CD14-positive monocyte (primary cell): ENCODE results near the gene TSPAN18. TPM values are rescaled to one million over a fixed set of nuclear protein-coding genes. Genes with fewer than 3 reads are reported as not detected.
"Not testable (repeated sequence)": the region's sequence is repeated elsewhere in the genome, so short reads cannot be mapped to it uniquely, and the experiment has no call there.

Experiments
- DNase-seq, 3 donors: peaks; one replicate each; pipeline ENCODE4 v3.0.0-alpha.2; 2011 to 2022
- H2AFZ ChIP-seq: 2 replicates; pipeline ENCODE4 v1.6.0; 2012; ENCODE audit warnings: mild to moderate bottlenecking, low read depth, low read length, inconsistent platforms; ENCODE audit not compliant: insufficient read depth, poor library complexity, severe bottlenecking
- H3K27ac ChIP-seq, 2 donors: 1 replicate in 1 of 2; 2 replicates in 1 of 2; pipeline ENCODE4 v1.5.1; 2012 to 2013; ENCODE audit warnings: low read length in 2 of 2, control low read depth in 1 of 2, inconsistent platforms in 1 of 2, low read depth in 1 of 2, mild to moderate bottlenecking in 1 of 2
- H3K27me3 ChIP-seq, 2 donors: one replicate each; pipeline versions ENCODE4 v1.6.0 to v1.6.1; 2011 to 2013; ENCODE audit warnings: low read length in 2 of 2; ENCODE audit not compliant: control insufficient read depth in 2 of 2, insufficient read depth in 2 of 2
- H3K36me3 ChIP-seq, 2 donors: replicated peaks in 1 of 2; 1 replicate in 1 of 2; 2 replicates in 1 of 2; pipeline versions ENCODE4 v1.5.1 to v1.6.1; 2012 to 2013; ENCODE audit warnings: low read length in 2 of 2, control low read depth in 1 of 2, inconsistent platforms in 1 of 2, mild to moderate bottlenecking in 1 of 2; ENCODE audit not compliant: insufficient read depth in 2 of 2, control insufficient read depth in 1 of 2
- H3K4me1 ChIP-seq, 2 donors: 1 replicate in 1 of 2; 2 replicates in 1 of 2; pipeline versions ENCODE4 v1.5.1 to v1.6.1; 2012 to 2013; ENCODE audit warnings: low read length in 2 of 2, control low read depth in 1 of 2, inconsistent platforms in 1 of 2, mild to moderate bottlenecking in 1 of 2, moderate library complexity in 1 of 2; ENCODE audit not compliant: insufficient read depth in 2 of 2, control insufficient read depth in 1 of 2
- H3K4me2 ChIP-seq: replicated peaks from 2 replicates; pipeline ENCODE3; 2012; ENCODE audit warnings: low read length, moderate library complexity, mild to moderate bottlenecking; ENCODE audit not compliant: poor library complexity, severe bottlenecking; ENCODE audit errors: extremely low read depth
- H3K4me3 ChIP-seq, 3 experiments: fragments of 200-600 bp in 1 of 3; sonication (generic) in 1 of 3; replicated peaks in 1 of 3; 1 replicate in 2 of 3; 2 replicates in 1 of 3; pipeline ENCODE4 v1.5.1; 2011 to 2013; ENCODE audit warnings: low read length in 3 of 3, mild to moderate bottlenecking in 3 of 3, control low read depth in 2 of 3, low read depth in 2 of 3, inconsistent platforms in 1 of 3, moderate library complexity in 1 of 3
- H3K79me2 ChIP-seq: 2 replicates; pipeline ENCODE4 v1.6.0; 2012; ENCODE audit warnings: mild to moderate bottlenecking, control low read depth, inconsistent platforms, low read length, moderate library complexity; ENCODE audit not compliant: insufficient read depth
- H3K9ac ChIP-seq: 2 replicates; pipeline ENCODE4 v1.6.0; 2017; ENCODE audit warnings: low read length, mild to moderate bottlenecking; ENCODE audit not compliant: insufficient read depth, poor library complexity, severe bottlenecking
- H3K9me3 ChIP-seq, 2 donors: replicated peaks in 1 of 2; 1 replicate in 1 of 2; 2 replicates in 1 of 2; pipeline versions ENCODE4 v1.5.1 to v1.6.1; 2012 to 2013; ENCODE audit warnings: low read length in 2 of 2, control low read depth in 1 of 2; ENCODE audit not compliant: control insufficient read depth in 1 of 2, insufficient read depth in 1 of 2
- H4K20me1 ChIP-seq: 2 replicates; pipeline ENCODE4 v1.6.0; 2012; ENCODE audit warnings: mild to moderate bottlenecking, low read length, control low read depth, moderate library complexity; ENCODE audit not compliant: insufficient read depth
- H3K27ac Mint-ChIP-seq, 7 donors: one replicate each; pipeline ENCODE4 v1.8.0; 2020; ENCODE audit warnings: mild to moderate bottlenecking in 7 of 7, mixed read lengths in 7 of 7, moderate library complexity in 6 of 7, inconsistent platforms in 2 of 7
- H3K27me3 Mint-ChIP-seq, 3 donors: one replicate each; pipeline ENCODE4 v1.8.0; 2021 to 2022; ENCODE audit warnings: low read depth in 3 of 3, mild to moderate bottlenecking in 3 of 3, mixed read lengths in 3 of 3, moderate library complexity in 3 of 3, inconsistent platforms in 1 of 3
- H3K36me3 Mint-ChIP-seq, 2 donors: one replicate each; pipeline ENCODE4 v1.8.0; 2020; ENCODE audit warnings: mixed read lengths in 2 of 2, inconsistent platforms in 1 of 2, mild to moderate bottlenecking in 1 of 2
- H3K4me1 Mint-ChIP-seq: one replicate; pipeline ENCODE4 v1.8.0; 2020; ENCODE audit warnings: mild to moderate bottlenecking, mixed read lengths
- H3K4me3 Mint-ChIP-seq, 2 donors: one replicate each; pipeline ENCODE4 v1.8.0; 2020; ENCODE audit warnings: mild to moderate bottlenecking in 2 of 2, mixed read lengths in 2 of 2, moderate library complexity in 1 of 2
- H3K9me3 Mint-ChIP-seq, 7 donors: one replicate each; pipeline ENCODE4 v1.8.0; 2020 to 2022; ENCODE audit warnings: mixed read lengths in 7 of 7, mild to moderate bottlenecking in 6 of 7, moderate library complexity in 6 of 7, inconsistent platforms in 2 of 7
- CTCF ChIP-seq: fragments of 200-600 bp; IDR thresholded peaks from one replicate; pipeline ENCODE4 v1.8.0; 2022; ENCODE audit warnings: antibody characterized with exemption, mild to moderate bottlenecking
- WGBS: methylation state at CpG from one replicate; pipeline ENCODE4 v1.1.5; 2013; ENCODE audit warnings: missing lambda C conversion rate; ENCODE audit not compliant: insufficient coverage; 5-methylcytosine and 5-hydroxymethylcytosine counted together
- intact Hi-C, 2 donors: fragments of 100-400 bp; cut with micrococcal nuclease; formaldehyde crosslinking; loops; one replicate each; pipeline versions ENCODE4 v1.15.0 to v1.15.1; 2023
- polyA plus RNA-seq, 3 donors: library from polyadenylated mRNA; depleted of rRNA in 1 of 3; unstranded in 2 of 3; stranded (reverse) in 1 of 3; fragments of 300-500 nt in 2 of 3; fragments of >200 nt in 1 of 3; fragmentation: Illumina TruSeq in 2 of 3; gene quantifications; 1 replicate in 2 of 3; 2 replicates in 1 of 3; pipeline ENCODE4 v1.2.3, GENCODE V29; 2012 to 2021

Gene TSPAN18
- polyA plus RNA-seq, 3 donors: not detected

- TF ChIP-seq CTCF: no peak
- peaks cover 0 to 2% of the 10 kb centered on the region in 2 donors for H3K27me3 ChIP-seq
- Mint-ChIP-seq H3K4me3 (no peak overlapping the region), H3K9me3 (peaks cover 2 to 13% (median 12%) of the 10 kb centered on the region in 7 donors), H3K36me3 (peaks cover 0 to 5% of the 10 kb centered on the region in 2 donors), H3K27me3 (peaks cover 10 to 30% (median 26%) of the 10 kb centered on the region in 3 donors), H3K4me1 (peaks cover 17% of the 10 kb centered on the region), H3K27ac (peak overlapping the region in 1 of 7 donors; percentile 66)
- no peak for DNase-seq
- peaks cover 0 to 7% of the 10 kb centered on the region in 2 donors for H3K9me3 ChIP-seq
- WGBS: no CpG with 5 or more reads among the region's 2 CpGs
- no peak overlapping the region for H2AFZ ChIP-seq
- no peaks in the 10 kb centered on the region for H3K36me3 ChIP-seq
- H4K20me1 ChIP-seq: no peaks in the 10 kb centered on the region
- H3K4me1 ChIP-seq: peaks cover 8 to 11% of the 10 kb centered on the region in 2 donors
- no peak overlapping the region for H3K27ac ChIP-seq
- H3K79me2 ChIP-seq: no peaks in the 10 kb centered on the region
- H3K4me3 ChIP-seq: no peak overlapping the region
- H3K9ac ChIP-seq: no peak overlapping the region
- intact Hi-C loops: no loop called here
- no peak overlapping the region for H3K4me2 ChIP-seq
These were observed 143.9 kb downstream of the TSPAN18 start for GRCh38 chr11:44870615-44871176.

GRCh38 chr11:44871682-44872081 lies 144.9 kb downstream of the TSPAN18 start:
- H3K27me3 Mint-ChIP-seq: peaks cover 6 to 22% (median 18%) of the 10 kb centered on the region in 3 donors

More at GRCh38 chr11:44871682-44872081, 144.9 kb downstream of the TSPAN18 start:
- no CpG with 5 or more reads among the region's 3 CpGs for WGBS
- peak overlapping the region; percentile 21 to 78 (median 63) for H3K27ac Mint-ChIP-seq
- peaks cover 2 to 13% (median 12%) of the 10 kb centered on the region in 7 donors for H3K9me3 Mint-ChIP-seq
- Histone ChIP-seq H3K4me1 (peaks cover 8 to 11% of the 10 kb centered on the region in 2 donors), H3K27ac (peak overlapping the region in 1 of 2 donors; percentile 30)
- H3K27me3 ChIP-seq, H3K9me3 ChIP-seq, H3K9ac ChIP-seq, H3K79me2 ChIP-seq, H2AFZ ChIP-seq, H3K4me3 Mint-ChIP-seq, H3K4me2 ChIP-seq, H3K36me3 ChIP-seq, H3K36me3 Mint-ChIP-seq, intact Hi-C loops, H4K20me1 ChIP-seq, H3K4me3 ChIP-seq: not testable (repeated sequence)
- DNase-seq: peak; percentile 62 to 64 (median 63)
- H3K4me1 Mint-ChIP-seq: peaks cover 17% of the 10 kb centered on the region
